Fibroblast of mammary gland (primary cell): Measurements from ENCODE around the gene NKD1.

Experiments
- DNase-seq: peaks from one replicate; pipeline ENCODE4 v3.0.0-alpha.2; 2010; ENCODE audit warnings: low read depth
- H3K4me3 ChIP-seq: 2 replicates; pipeline ENCODE4 v1.5.1; 2011; ENCODE audit warnings: low read depth, mild to moderate bottlenecking, low read length, moderate library complexity; ENCODE audit not compliant: control insufficient read depth
- TF ChIP-seq, protein P1 (sequence below): conservative IDR thresholded peaks from 2 replicates; pipeline ENCODE4 v1.5.1; 2011; ENCODE audit warnings: low read depth, low read length, inconsistent platforms; ENCODE audit not compliant: control insufficient read depth, insufficient read depth

Gene NKD1

DNA sequence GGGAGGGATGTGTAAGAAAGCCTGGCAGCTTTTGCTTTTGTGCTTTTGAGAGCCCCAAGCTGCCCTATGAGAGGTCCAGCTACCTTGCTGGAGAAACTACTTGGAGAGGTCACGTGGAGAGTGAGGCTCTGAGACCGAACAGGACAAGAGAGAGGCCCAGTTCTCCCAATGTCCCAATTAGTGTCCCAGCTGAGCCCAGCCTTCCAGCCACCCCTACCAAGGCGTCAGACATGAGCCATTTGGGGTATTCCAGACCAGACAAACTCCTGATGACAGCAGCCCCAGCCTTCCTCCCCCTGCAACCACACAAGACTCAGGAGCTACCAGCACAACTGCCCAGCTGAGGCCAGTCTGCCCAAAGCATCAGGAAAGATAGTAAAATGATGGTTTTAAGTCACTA, 35.0 kb downstream of the NKD1 start:
- H3K4me3 ChIP-seq = no peak overlapping the region
- TF ChIP-seq, protein P1, sequence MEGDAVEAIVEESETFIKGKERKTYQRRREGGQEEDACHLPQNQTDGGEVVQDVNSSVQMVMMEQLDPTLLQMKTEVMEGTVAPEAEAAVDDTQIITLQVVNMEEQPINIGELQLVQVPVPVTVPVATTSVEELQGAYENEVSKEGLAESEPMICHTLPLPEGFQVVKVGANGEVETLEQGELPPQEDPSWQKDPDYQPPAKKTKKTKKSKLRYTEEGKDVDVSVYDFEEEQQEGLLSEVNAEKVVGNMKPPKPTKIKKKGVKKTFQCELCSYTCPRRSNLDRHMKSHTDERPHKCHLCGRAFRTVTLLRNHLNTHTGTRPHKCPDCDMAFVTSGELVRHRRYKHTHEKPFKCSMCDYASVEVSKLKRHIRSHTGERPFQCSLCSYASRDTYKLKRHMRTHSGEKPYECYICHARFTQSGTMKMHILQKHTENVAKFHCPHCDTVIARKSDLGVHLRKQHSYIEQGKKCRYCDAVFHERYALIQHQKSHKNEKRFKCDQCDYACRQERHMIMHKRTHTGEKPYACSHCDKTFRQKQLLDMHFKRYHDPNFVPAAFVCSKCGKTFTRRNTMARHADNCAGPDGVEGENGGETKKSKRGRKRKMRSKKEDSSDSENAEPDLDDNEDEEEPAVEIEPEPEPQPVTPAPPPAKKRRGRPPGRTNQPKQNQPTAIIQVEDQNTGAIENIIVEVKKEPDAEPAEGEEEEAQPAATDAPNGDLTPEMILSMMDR = no peak
- DNase-seq = no peak

DNA sequence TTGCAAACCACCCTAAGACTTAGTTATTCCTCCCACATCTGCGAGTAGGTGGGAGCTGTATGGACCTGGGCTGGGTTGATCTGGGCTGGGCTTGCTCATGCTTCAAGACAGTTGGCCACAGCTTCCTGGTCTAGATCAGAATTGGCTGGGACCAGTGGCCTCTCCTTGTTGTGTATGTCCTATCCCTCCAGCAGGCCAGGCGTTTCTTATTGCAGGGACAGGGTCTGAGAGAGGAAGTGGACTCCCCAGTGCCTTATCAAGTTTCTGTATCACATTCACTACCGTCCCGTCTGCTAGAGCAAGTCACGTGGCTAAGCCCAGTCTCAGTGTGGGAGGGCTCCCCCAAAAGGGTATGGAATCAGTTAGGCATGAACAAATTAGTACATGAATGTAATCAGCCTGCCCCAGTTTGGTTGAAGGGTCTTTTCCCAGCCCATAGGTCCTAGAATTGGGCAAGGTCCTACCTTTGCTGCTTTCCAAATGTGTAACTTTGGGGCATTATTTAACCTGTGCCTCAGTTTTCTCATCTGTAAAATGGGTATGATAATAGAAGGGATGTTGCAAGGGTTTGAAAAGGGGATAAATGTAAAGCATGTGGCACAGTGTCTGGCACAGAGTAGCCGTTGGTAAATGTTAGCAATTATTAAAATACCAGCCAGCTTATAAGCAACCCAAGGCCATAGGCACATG, 36.0 kb downstream of the NKD1 start:
- no peak for DNase-seq
- TF ChIP-seq, protein P1 = no peak
- H3K4me3 ChIP-seq = no peak overlapping the region

DNA sequence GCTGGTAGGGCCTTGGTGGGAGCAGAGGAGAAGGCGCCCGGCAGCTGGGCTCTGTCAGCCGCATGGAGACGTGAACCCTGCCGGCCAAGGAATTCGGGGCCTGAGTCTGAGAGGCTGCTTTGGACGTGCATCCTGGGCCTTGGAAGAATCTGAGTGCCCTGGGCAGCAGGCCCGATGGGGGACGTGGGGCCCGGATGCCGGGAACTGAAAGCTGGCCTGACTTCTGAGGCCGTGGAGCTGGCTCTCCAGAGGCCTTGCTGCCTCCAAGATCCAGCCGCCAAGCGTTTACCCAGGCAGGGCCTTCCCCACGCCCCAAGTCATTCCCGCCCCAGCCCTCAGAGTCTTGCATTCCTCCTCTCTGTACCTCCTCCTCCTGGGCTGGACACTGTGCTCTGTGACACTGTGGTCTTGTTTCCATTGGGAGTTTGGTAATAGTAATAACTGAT, 37.2 kb downstream of the NKD1 start:
- no peak for DNase-seq
- H3K4me3 ChIP-seq = no peak overlapping the region
- TF ChIP-seq, protein P1 = no peak

DNA sequence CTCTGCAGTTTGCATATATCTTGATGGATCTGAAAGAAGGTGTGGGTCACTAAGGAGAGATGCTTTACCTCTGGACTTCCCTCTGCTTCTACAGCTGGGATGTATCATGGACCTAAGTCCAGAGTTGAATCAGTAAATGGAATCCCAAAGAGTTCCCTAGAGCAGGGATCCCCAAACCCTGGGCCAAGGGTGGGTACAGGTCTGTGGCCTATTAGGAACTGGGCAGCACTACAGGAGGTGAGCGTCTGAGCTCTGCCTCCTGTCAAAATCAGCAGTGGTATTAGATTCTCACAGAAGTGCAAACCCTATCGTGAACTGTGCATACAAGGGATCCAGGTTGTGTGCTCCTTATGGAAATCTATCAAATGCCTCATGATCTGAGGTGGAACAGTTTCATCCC, 39.3 kb downstream of the NKD1 start:
- no peak overlapping the region for H3K4me3 ChIP-seq
- no peak for DNase-seq
- TF ChIP-seq, protein P1 = no peak

DNA sequence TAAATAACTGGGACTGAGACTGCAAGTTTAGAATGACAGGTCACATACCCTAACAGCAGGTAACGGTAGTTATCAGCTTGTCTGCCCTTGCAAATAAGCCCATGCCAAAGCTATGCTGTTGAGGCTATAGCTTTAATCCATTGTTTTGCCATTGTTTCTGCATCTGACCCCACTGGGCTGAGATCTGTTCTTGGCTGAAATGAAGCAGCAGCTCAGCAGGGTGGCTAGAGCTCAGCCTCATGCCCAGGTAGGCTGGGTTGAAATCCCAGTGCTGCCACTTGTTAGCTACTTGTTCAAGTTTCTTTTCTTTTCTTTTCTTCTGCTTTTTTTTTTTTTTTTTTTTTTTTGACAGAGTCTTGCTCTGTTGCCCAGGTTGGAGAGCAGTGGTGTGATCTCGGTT, 40.1 kb downstream of the NKD1 start:
- no peak for DNase-seq
- no peak overlapping the region for H3K4me3 ChIP-seq
- TF ChIP-seq, protein P1 = no peak

DNA sequence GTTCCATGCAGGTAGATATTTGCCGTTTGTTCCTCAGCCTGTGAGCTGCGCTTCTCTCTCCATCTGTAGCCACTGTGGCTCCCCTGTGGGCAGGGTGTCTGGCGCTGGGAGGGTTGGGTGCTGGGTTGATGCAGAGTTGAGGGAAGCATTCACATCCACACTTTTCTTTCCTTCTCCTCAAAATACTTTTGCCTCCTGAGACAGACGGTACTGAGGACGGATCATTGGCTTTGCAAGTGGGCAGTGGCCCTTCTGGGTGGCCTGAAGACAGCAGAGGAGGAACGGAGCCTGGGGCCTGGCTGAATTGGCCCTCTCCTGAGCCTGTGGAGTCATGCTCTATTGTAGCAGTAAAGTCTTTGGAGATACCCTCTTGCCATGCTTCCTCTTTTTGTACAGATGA, 43.0 kb downstream of the NKD1 start:
- TF ChIP-seq, protein P1 = no peak
- no peak overlapping the region for H3K4me3 ChIP-seq
- no peak for DNase-seq
